HUES48 (cell line): ENCODE measurements around the gene INSC.

Source experiments
- H3K27ac ChIP-seq: one replicate; pipeline ENCODE4 v1.7.0; 2013; ENCODE audit warnings: low read depth, low read length, inconsistent platforms
- H3K27me3 ChIP-seq: 2 replicates; pipeline ENCODE4 v1.6.1; 2013; ENCODE audit warnings: mild to moderate bottlenecking, low read length; ENCODE audit not compliant: control insufficient read depth, insufficient read depth
- H3K36me3 ChIP-seq: 2 replicates; pipeline ENCODE4 v1.6.1; 2013; ENCODE audit warnings: low read length; ENCODE audit not compliant: control insufficient read depth, insufficient read depth
- H3K4me1 ChIP-seq: 2 replicates; pipeline ENCODE4 v1.6.1; 2013; ENCODE audit warnings: mild to moderate bottlenecking, low read length; ENCODE audit not compliant: control insufficient read depth, insufficient read depth
- H3K4me3 ChIP-seq: 2 replicates; pipeline ENCODE4 v1.5.1; 2013; ENCODE audit warnings: mild to moderate bottlenecking, low read depth, low read length
- H3K9ac ChIP-seq: 2 replicates; pipeline ENCODE4 v1.6.1; 2013; ENCODE audit warnings: mild to moderate bottlenecking, low read depth, low read length, moderate library complexity
- H3K9me3 ChIP-seq: 2 replicates; pipeline ENCODE4 v1.6.1; 2013; ENCODE audit warnings: low read length; ENCODE audit not compliant: control insufficient read depth, insufficient read depth

INSC gene

DNA sequence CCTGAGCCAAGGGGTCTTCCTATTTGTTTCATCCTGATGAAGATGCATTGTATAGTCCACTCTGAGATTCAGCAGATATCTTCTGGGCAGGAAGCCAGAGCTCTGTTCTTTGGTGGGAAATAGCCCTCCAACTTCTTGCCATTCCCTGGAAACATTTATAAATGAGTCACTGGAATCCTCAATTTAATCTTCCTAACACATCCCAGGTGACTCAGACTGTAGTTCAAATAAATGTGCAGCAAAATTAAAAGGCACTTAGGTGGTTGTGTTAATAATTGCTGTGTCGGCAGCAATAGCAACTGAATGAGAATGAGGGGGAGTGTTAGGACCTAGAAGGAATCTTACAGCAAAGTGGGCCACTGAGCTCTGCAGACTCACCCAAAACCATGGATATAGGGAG, 108.6 kb downstream of the INSC start:
- Histone ChIP-seq H3K27me3 (no peaks in the 10 kb centered on the region), H3K4me3 (no peak overlapping the region), H3K4me1 (no peaks in the 10 kb centered on the region), H3K27ac (no peak overlapping the region), H3K9ac (no peak overlapping the region), H3K9me3 (no peaks in the 10 kb centered on the region), H3K36me3 (no peaks in the 10 kb centered on the region)

DNA sequence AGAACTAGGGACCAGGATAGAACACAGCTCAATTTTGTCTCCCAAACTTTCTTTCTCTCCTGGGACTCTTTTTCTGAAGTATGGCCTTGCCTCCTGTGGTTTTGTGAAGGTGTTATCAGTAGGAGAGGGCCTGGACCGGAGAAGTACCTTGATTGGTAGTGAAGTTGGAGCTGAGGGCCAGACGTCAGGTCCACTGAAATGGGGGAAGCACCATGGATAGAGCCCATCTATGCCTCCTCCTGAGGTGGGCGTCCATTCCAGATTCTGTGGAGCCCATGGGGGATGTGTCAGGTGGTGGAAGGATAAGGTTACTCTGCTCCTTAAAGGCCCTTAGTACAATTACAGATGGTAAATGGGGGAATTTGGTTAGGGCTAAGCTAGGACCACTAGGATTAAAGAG, 109.7 kb downstream of the INSC start:
- no peaks in the 10 kb centered on the region for H3K9me3 ChIP-seq
- H3K27me3 ChIP-seq, result no peaks in the 10 kb centered on the region
- no peaks in the 10 kb centered on the region for H3K36me3 ChIP-seq
- no peak overlapping the region for H3K9ac ChIP-seq
- H3K4me3 ChIP-seq, result no peak overlapping the region
- no peak overlapping the region for H3K27ac ChIP-seq
- H3K4me1 ChIP-seq, result no peaks in the 10 kb centered on the region

DNA sequence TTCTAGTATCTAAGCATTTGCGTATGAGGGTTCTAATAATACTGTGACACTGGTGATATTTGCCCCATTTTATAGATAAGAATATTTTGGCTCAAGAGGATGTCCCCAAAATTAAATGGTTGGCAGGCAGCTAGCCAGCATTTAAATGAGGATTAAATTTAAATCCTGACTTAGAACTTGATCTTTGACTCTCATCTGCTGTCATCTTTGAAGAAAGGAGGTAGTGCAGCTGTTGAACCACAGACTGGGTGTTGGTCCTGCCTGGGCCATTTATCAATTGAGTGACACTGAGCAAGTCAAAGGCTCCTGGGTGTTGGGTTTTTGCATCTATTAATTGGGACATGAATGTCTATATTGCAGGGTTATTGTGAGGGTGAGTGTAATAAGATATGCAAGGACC, 112.3 kb downstream of the INSC start:
- H3K27ac ChIP-seq, result no peak overlapping the region
- H3K9me3 ChIP-seq, result no peaks in the 10 kb centered on the region
- no peaks in the 10 kb centered on the region for H3K27me3 ChIP-seq
- H3K36me3 ChIP-seq, result no peaks in the 10 kb centered on the region
- H3K9ac ChIP-seq, result no peak overlapping the region
- H3K4me3 ChIP-seq, result no peak overlapping the region
- no peaks in the 10 kb centered on the region for H3K4me1 ChIP-seq

DNA sequence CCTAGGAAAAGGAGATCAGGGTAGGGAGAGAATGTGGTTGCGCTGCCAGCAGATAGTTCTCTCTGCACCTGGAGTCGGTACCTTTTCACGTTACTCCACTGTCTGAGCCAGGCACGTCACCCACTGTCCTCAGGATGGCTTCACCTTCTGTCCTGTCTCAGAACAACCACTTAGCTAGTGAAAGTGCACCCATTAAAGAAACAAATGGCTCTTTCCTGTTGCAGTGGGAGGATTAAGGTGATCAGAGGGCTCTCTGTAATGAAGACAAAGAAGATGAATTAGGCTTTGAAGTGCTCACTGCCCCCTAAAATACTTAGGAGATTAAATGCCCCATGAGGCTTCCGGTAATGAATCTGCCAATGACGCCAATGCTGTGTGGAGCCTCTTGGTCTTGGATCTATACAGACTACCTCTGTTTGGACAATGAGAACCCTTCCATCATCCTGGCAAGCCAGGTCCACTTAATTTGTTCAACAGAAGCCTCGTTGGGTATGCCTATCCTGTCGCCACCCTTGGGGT, 113.7 kb downstream of the INSC start:
- H3K4me3 ChIP-seq, result no peak overlapping the region
- H3K36me3 ChIP-seq, result no peaks in the 10 kb centered on the region
- no peaks in the 10 kb centered on the region for H3K9me3 ChIP-seq
- no peak overlapping the region for H3K27ac ChIP-seq
- H3K9ac ChIP-seq, result no peak overlapping the region
- H3K4me1 ChIP-seq, result no peaks in the 10 kb centered on the region
- no peaks in the 10 kb centered on the region for H3K27me3 ChIP-seq

DNA sequence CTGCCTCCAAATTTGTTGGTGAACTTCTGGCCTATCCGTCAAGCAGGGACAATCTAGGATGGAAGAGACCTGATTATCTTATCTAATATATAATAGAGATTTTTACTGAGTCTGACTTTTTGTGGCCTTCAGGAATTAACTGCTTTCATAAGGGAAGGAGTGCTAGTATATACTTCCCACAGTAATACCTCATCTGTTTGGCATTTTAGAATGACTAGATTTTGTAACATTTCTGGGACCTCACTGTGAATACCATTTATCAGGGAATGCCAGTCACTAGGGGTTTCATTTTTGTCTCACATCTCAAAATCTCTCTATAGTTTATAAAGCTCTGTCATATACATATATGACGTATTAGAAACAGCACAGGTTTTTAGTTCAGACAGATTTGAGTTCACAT, 114.3 kb downstream of the INSC start:
- H3K36me3 ChIP-seq, result no peaks in the 10 kb centered on the region
- no peak overlapping the region for H3K27ac ChIP-seq
- no peaks in the 10 kb centered on the region for H3K4me1 ChIP-seq
- no peaks in the 10 kb centered on the region for H3K27me3 ChIP-seq
- no peak overlapping the region for H3K9ac ChIP-seq
- no peaks in the 10 kb centered on the region for H3K9me3 ChIP-seq
- H3K4me3 ChIP-seq, result no peak overlapping the region

DNA sequence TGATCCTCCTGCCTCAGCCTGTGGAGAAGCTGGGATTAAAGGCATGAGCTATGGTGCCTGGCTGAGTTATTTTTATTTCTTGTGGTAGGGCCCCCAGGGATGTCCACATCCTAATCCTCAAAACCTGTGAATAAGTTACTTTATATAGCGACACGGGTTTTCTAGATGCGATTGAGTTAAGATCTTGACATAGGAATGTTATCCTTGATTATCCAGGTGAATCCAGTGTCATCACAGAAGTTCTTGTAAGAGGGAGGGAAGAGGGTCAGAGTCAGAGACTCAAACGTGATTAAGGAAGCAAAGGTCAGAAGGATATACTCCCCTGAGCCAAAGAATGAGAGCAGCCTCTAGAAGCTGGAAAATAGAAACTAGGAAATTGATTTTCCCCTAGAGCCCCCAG, 117.8 kb downstream of the INSC start:
- peaks cover 10% of the 10 kb centered on the region; the same call in 1 of the 2 replicates for H3K4me1 ChIP-seq
- no peak overlapping the region for H3K27ac ChIP-seq
- H3K27me3 ChIP-seq, result no peaks in the 10 kb centered on the region
- no peak overlapping the region for H3K9ac ChIP-seq
- no peaks in the 10 kb centered on the region for H3K9me3 ChIP-seq
- H3K36me3 ChIP-seq, result no peaks in the 10 kb centered on the region
- no peak overlapping the region for H3K4me3 ChIP-seq

DNA sequence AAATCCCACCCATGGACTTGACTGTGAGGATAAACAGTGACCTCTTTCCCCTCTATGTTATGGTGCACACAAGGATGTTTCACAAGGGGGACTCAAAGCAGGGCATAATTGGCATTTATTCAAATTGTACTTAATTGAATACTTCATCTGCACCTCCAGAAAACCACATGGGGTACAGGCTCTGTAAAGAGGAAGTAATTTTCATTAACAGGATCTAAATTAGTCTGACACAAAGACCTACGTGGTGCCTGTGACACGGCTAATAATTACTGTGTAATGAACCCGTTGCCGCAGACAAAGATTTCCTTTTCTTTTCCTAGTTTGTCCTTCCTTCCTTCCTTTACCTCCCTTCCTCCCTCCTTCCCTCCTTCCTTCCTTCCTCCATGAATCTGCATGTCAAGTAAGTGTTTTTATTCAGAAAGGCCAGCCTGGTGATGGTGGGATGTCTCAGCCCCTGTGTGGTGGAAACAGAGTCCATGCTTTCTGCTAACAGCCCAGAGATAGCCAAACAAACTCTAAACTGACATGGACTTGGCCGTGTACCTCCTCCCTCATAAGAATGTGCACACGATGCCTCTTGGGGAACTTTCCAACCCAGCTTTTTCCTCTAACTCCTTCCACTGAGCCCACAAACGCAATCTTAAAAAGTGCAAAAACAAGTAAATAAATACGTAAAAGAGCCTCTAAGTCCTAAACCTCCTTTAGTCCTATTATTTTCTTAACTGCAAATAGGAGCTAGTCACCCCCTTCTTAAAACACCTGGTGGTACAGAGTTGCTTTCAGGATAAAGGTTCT, 118.8 kb downstream of the INSC start:
- Histone ChIP-seq H3K36me3 (no peaks in the 10 kb centered on the region), H3K27me3 (no peaks in the 10 kb centered on the region), H3K4me3 (no peak overlapping the region), H3K4me1 (peaks cover 10% of the 10 kb centered on the region; the same call in 1 of the 2 replicates), H3K27ac (no peak overlapping the region), H3K9me3 (no peaks in the 10 kb centered on the region), H3K9ac (no peak overlapping the region)

DNA sequence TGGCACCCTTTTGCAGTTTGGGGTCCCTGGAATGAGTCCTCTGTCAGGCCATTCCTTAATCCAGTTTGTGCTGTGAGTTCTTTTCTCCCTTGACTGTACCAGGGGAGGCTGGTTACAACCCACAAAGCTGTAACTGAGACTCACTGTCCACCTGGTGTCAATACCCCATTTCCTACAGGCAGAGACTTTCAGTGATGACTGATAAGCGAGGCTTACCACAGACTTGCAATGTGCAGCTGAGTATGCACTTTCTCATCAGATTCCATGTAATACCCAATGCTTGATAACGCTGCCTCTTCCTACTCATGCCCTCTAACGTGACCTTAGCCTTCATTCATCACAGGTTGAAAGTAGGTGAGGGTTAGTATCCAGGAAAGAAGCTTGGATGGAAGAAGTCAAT, 120.1 kb downstream of the INSC start:
- no peaks in the 10 kb centered on the region for H3K36me3 ChIP-seq
- no peaks in the 10 kb centered on the region for H3K9me3 ChIP-seq

DNA sequence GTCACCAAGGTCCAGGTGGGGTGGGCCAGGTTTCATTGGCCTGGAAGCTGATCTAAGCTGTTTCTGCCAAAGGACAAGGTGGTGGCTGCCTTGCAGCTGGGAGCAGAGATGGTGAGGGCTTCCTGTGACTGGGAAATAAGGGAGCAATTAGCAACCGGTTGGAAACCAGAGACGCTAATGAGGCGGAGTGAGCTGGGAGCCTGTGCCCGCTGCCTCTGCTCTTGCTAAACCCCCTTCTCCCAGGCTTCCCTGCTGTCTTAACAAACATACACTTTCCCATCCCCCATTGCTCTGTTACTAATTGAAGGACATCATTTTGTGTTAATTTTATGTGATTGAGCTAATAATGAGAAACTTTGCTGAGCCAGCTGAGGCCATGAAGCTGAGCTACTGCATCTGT, 121.8 kb downstream of the INSC start:
- H3K27ac ChIP-seq, result no peak overlapping the region
- H3K9me3 ChIP-seq, result no peaks in the 10 kb centered on the region
- no peak overlapping the region for H3K4me3 ChIP-seq
- no peak overlapping the region for H3K9ac ChIP-seq
- H3K4me1 ChIP-seq, result peaks cover 10% of the 10 kb centered on the region; the same call in 1 of the 2 replicates
- no peaks in the 10 kb centered on the region for H3K36me3 ChIP-seq
- H3K27me3 ChIP-seq, result no peaks in the 10 kb centered on the region

More for the DNA sequence above, 120.1 kb downstream of the INSC start:
- Histone ChIP-seq H3K4me1 (peaks cover 10% of the 10 kb centered on the region; the same call in 1 of the 2 replicates), H3K9ac (no peak overlapping the region), H3K27ac (no peak overlapping the region), H3K27me3 (no peaks in the 10 kb centered on the region), H3K4me3 (no peak overlapping the region)

DNA sequence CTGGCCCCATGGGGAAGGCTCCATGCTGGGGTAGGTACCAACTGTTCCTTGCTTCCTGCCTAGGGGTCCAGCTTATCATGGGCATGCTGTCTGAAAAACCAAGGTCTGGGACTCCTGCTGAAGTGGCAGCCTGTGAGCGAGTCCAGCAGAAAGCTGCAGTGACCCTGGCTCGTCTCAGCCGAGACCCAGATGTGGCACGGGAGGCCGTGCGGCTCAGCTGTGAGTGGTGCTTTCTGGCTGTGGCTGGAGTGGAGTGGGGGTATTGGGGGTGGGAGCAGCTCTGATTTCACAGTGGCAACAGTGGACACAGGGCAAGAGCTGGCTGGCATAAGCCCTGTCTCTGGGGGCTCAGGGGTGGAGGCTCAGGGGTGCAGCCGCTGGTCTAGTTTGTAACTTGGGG, 124.1 kb downstream of the INSC start:
- Histone ChIP-seq H3K27ac (no peak overlapping the region), H3K27me3 (no peaks in the 10 kb centered on the region), H3K36me3 (no peaks in the 10 kb centered on the region), H3K4me1 (peaks cover 10% of the 10 kb centered on the region; the same call in 1 of the 2 replicates), H3K9me3 (no peaks in the 10 kb centered on the region), H3K9ac (no peak overlapping the region), H3K4me3 (no peak overlapping the region)

DNA sequence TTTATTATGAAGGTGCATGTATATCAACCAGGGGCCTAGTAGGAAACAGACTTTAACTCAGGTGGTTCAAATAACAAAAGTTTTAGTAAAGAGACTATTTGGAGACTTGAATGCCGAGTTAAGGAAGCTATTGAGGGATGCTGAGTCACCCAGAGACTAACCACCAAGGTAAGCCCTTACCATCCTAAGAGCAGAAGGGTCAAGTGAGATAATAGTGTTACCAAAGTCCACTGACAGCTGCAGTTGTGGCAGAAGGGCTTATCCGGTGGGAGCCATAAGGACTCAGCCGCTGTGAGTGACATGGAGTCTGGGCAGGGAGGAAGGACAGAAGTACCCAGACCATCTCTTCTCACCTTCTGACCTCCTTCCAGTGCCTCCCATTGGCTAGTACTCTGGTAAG, 134.0 kb downstream of the INSC start:
- no peaks in the 10 kb centered on the region for H3K9me3 ChIP-seq
- H3K27ac ChIP-seq, result no peak overlapping the region
- no peaks in the 10 kb centered on the region for H3K36me3 ChIP-seq
- no peaks in the 10 kb centered on the region for H3K27me3 ChIP-seq
- H3K4me1 ChIP-seq, result no peaks in the 10 kb centered on the region
- no peak overlapping the region for H3K4me3 ChIP-seq
- no peak overlapping the region for H3K9ac ChIP-seq
